KBM-7 (cell line): Measurements from ENCODE around the gene RANBP3.

Experiments
- DNase-seq: peaks from one replicate; pipeline ENCODE4 v3.0.0-alpha.2; 2015
- in situ Hi-C: fragments of 300-500 bp; cut with MboI; formaldehyde crosslinking; loops from 2 replicates; pipeline ENCODE4 v1.14.3; 2020; ENCODE audit warnings: low sequenced_read_pairs, low pct_unique_long_range_greater_than_20kb, mixed read lengths

RANBP3 gene

DNA sequence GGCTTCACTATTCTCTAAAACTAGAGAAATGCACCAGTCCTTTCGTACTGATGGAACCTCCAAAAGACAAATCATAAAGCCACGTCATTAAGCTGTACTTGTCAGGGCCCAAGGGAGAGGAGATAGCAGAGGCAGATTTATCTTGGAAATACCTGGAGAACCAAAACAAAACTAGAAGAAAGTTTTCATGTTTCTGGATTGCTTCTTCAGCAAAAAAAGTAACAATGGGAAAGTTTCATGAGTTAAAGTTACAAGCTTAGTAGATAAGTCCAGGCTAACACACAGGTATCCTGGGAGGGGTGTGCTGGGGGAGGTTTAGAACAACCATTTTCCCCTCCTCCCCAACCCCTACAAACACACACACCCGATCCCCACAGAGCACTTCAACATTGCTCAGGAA lies 21.6 kb downstream of the RANBP3 start:
- in situ Hi-C loops = no loop called here
- no peak for DNase-seq

DNA sequence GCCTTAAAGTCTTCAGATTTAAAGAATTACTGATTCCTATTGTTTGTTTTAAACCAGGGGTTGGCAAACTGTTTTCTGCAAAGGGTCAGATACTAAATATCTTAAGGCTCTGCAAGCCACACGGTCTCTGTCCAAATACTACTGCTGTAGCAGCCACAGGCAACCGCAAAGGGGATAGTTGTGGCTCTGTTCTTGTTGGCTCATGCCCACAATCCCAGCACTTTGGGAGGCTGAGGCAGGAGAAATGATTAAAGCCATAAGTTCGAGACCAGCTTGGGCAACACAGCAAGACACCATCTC lies 22.4 kb downstream of the RANBP3 start:
- no peak for DNase-seq
- in situ Hi-C loops = no loop called here

DNA sequence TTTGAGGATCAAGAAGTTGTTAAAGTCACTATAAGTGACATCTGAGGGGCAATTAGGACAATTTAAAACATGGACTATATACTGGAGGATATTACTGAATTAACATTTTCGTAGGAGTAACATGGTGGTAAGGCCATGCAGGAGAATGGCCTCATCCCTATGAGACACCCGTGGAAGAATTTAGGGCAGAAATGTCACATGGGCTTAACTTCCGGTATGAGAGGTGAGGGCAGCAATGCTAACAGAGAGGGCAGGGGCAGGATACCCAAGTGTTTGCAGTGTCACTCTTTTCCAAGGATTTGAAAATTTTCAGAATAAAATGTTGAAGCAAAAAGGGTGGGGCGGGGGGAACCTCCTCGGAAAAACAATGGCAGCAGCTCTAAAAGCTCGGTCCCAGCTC lies 23.6 kb downstream of the RANBP3 start:
- in situ Hi-C loops = no loop called here
- no peak for DNase-seq

DNA sequence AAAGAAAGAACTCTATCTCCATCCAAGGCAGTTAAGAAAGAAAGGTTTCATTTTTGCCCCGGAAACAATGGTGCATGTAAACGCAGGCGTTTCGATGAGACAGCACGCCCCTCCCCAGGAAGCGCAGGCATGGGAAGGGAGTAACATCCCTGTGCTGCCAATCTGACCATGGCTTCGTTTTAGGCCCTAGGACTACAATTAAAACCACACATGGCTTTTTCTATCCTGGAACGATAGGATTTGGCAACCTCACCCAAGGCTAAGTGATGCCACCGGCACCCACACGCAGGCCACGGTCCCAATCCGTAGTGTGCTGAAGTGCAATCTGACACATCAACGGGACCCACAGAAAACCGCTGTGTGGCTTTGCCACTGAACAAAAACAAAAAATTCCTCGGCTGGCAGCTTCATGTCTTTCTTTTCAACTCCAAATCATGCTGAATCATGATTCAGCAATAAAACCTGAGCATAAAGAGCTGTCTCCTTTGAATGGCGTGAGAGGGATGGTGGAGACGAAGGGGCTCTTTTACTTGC lies 24.2 kb downstream of the RANBP3 start:
- DNase-seq = peak; percentile 42
- in situ Hi-C loops = no loop called here

GRCh38 chr19:5953030-5953589 lies 24.8 kb downstream of the RANBP3 start:
- in situ Hi-C loops = no loop called here
- DNase-seq = no peak

GRCh38 chr19:5952193-5953029 lies 25.5 kb downstream of the RANBP3 start:
- DNase-seq = no peak
- in situ Hi-C loops = no loop called here

- in situ Hi-C loops = no loop called here
- no peak for DNase-seq
These were observed 26.5 kb downstream of the RANBP3 start for GRCh38 chr19:5951338-5951861.

GRCh38 chr19:5950741-5951140 lies 27.2 kb downstream of the RANBP3 start:
- no peak for DNase-seq
- in situ Hi-C loops = no loop called here

DNA sequence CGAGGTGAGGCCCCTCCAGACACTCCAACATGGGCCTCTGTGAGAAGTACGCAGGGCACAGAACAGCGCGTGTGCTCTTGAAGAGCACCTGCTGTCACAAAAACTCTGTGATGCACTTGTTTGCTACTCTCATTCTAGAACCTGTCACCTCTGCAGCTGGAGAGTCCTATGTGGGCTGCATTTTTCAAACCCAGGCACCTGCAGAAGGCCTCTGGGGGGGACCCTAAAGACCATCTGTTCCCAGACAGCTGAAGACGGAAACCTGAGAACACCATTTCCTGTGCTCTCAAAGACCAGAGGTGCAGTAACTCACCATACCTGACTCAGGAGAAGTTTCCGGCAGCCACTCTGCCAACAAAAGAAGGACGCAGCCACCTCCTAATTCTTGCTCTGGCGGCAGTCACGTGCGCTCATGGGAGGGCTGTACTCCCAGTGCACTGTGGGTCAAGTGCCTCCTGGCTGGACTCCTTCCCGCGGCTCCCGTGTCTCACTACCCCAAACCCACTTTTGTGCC lies 28.1 kb downstream of the RANBP3 start:
- no peak for DNase-seq
- in situ Hi-C loops = no loop called here

GRCh38 chr19:5948752-5949564 lies 29.0 kb downstream of the RANBP3 start:
- in situ Hi-C loops = no loop called here
- DNase-seq = no peak

- in situ Hi-C loops = no loop called here
- DNase-seq = no peak
These were observed 30.5 kb downstream of the RANBP3 start for GRCh38 chr19:5947435-5947834.

DNA sequence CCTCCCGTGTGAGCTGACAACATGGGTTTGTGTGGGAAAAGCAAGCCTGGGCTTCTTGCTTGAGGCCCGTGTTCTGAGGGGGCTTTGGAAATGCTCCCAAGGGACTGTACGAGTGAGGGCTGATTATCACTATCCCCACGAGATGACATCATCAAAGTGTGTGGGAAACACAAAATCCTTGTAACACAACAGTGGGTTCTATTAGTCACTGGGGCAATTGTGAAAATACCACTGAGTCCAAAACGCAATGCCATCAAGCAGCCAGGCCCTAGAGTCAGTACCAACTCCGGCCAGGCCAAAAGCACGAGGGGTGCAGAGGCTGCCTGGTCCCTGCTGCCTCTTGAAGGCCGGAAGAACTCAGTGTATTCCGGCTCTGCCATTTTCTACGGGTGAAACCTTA lies 34.3 kb downstream of the RANBP3 start:
- in situ Hi-C loops = no loop called here

GRCh38 chr19:5943045-5943444 lies 34.9 kb downstream of the RANBP3 start:
- DNase-seq = no peak
- in situ Hi-C loops = no loop called here

More for the DNA sequence above, 34.3 kb downstream of the RANBP3 start:
- DNase-seq = no peak

DNA sequence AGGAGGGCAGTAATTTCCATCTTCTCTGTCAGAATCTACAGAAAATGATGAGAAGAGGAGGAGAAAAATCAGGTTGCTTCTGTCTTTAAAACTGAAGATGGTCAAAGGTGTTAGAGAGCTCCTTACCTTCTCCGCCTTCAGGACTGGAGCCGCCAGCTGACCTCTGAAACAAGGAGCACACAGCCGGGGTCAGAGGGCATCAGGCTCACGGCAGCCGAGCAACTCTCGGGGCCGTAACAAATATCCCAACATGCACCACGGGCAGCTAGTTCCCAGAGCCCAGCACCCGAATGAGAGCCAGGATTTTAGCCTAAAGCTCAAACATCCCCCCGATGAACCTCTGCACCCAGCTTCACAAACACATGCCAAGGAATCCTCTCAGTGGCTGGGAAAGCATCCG lies 36.3 kb downstream of the RANBP3 start:
- in situ Hi-C loops = no loop called here
- DNase-seq = no peak

DNA sequence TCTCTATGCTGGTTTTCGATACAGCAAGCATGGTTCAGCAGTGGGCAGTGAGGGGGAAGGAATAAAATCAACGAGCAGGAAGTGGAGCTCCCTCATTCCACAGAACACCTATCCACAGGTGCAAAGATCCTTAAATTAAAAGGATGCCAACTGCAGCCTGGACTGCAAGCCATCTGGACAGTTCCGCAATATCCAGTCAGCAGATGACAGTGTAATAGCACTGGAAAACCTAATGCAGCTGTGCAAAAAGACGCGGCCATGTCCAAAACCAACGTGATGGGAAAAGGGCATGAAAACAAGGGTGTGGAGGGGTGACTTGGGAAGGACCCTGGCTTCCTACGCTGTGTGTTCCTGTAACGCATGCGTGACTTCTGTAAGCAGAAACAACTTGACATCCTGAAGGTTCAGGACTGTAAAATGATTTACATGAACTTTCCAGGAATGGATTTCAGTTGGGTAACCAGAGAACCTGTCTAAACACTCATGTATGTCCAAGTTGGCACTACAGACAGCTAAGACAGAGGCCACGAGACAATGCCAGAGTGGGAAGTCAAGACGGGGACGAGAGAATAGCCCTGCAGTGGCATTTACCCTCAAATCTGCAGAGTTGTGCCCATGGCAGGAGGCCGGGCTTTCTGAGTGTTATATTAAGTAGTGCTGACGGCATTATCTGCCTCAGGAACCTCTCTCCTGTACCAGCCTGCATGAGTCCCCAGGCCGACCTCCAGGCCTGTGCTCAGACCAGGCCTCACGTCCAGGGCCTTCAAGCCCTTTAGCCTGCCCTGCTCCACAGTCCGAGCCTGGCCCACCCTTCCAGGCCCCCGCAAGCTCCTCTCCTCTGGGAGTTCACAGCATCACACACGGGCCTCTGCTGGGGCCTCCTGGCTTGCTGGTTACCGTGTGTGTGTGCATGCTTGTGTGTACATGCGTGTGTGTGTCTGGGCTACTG lies 37.4 kb downstream of the RANBP3 start:
- in situ Hi-C loops = no loop called here
- no peak for DNase-seq

DNA sequence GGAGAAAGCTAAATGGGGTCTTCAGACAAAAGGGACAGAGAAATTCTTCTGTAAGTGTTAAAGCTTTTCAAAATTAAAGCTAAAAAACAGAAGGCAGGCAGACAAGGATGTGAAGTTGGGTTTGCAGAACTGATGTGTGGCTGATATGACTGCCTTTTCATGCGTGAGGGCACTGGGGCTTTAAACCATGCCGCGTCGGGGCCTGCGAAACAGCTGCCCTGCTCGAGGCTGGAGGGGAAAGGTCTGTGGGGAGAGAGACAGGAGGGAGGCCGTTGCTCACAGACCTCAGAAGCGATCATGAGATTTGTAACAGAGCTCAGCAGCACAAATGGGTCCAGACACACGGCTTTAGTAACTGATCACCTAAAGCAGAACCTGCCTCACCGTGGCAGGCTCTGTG lies 40.4 kb downstream of the RANBP3 start:
- in situ Hi-C loops = no loop called here
- no peak for DNase-seq

- no peak for DNase-seq
- in situ Hi-C loops = no loop called here
These were observed 41.7 kb downstream of the RANBP3 start for GRCh38 chr19:5936292-5936592.

DNA sequence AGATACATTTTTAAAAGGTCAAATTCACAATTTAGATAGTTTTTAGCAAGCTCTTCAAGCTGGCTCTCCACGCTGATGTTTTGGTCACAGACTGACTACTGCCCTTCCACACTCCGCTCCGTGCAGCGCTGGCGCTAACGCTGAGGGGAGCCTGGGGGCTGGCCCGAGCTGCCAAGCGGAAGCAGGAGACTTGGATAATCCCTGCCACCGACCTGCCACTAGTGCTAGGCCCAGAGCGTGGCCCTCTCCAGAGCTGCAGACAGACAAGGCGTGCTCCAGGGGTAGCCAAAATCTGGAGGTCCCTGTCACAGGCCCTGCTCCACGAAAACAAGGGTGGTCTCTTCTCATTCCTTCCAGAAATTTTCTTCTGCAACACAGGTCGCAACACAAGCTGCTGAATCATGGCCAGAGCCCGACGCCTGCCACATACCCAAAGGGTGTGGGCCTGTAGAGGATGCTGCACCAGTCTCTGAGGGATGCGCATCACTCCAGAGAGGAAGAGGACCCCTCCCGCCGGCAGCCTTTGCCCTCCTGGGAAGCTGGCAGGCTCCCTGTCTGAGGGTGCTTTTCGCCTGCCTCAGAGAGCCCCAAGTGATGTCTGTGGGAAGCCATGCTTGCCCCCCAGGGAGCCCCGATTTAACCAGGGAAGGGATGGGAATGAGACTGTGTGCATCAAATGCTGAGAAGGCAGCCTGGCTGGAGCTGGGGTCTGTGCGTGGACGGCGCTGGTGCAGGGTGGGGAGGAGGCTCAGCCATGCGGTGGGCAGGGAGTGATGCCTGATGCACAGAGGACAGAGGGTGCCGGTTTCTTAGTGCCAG lies 42.3 kb downstream of the RANBP3 start:
- no peak for DNase-seq
- in situ Hi-C loops = no loop called here
